ENCODE results near the gene NUP210. TPM values are rescaled to one million over a fixed set of nuclear protein-coding genes. Genes with fewer than 3 reads are reported as not detected.

NUP210 gene
- total RNA-seq, 4 donors from 2014 or later, result 1.7 to 3.6 (median 2.7) TPM

DNA sequence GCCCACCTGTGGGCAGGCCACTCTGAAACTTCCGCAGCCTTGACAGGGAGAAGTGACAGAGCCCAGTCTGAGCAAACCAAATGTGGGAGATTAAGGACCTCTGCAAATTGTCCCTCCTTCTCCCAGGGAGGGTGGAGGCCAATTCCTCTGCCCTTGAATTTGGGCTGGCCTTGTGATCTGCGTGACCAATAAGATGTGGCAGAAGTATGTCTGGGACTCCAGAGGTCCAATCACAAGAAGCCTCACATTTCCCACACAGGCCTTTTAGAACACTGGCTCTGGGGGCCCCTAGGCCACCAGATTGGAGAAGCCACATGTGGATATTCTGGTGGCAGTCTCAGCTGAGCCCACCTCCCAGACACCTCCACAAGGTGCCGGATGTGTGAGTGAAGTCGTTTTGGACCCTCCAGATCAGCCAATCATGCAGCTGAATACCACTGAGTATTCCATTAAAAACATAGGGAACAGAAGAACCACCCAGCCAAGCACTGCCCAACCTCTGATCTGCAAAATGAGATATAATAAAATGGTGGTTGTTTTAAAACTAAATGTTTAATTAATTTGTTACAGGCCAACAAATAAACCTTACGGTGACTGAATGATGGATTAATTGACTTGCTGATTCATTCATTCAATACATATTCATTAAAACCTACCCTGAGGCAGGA, 150.3 kb downstream of the NUP210 start:
- no peak overlapping the region for H3K4me3 ChIP-seq
- ATAC-seq (no peak), DNase-seq (no peak)
- no peaks in the 10 kb centered on the region for H3K36me3 ChIP-seq
- intact Hi-C loops (cut with DNase I; ENCODE audit: low total_unique reads), result no loop called here
- no peak for TF ChIP-seq POLR2A (IDR thresholded peaks at IDR 0.05)
- TF ChIP-seq, protein P1, sequence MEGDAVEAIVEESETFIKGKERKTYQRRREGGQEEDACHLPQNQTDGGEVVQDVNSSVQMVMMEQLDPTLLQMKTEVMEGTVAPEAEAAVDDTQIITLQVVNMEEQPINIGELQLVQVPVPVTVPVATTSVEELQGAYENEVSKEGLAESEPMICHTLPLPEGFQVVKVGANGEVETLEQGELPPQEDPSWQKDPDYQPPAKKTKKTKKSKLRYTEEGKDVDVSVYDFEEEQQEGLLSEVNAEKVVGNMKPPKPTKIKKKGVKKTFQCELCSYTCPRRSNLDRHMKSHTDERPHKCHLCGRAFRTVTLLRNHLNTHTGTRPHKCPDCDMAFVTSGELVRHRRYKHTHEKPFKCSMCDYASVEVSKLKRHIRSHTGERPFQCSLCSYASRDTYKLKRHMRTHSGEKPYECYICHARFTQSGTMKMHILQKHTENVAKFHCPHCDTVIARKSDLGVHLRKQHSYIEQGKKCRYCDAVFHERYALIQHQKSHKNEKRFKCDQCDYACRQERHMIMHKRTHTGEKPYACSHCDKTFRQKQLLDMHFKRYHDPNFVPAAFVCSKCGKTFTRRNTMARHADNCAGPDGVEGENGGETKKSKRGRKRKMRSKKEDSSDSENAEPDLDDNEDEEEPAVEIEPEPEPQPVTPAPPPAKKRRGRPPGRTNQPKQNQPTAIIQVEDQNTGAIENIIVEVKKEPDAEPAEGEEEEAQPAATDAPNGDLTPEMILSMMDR (IDR thresholded peaks at IDR 0.05 in 4 of 5, conservative IDR thresholded peaks at IDR 0.05 in 1 of 5), result no peak
- H3K4me1 ChIP-seq, result peaks cover 8 to 13% of the 10 kb centered on the region in 2 donors
- H3K27me3 ChIP-seq, result no peaks in the 10 kb centered on the region
- no peaks in the 10 kb centered on the region for H3K9me3 ChIP-seq
- in situ Hi-C loops (cut with MboI; ENCODE audit: low sequenced_read_pairs in 4 of 4), result no loop called here
- H3K27ac ChIP-seq, result no peak overlapping the region

DNA sequence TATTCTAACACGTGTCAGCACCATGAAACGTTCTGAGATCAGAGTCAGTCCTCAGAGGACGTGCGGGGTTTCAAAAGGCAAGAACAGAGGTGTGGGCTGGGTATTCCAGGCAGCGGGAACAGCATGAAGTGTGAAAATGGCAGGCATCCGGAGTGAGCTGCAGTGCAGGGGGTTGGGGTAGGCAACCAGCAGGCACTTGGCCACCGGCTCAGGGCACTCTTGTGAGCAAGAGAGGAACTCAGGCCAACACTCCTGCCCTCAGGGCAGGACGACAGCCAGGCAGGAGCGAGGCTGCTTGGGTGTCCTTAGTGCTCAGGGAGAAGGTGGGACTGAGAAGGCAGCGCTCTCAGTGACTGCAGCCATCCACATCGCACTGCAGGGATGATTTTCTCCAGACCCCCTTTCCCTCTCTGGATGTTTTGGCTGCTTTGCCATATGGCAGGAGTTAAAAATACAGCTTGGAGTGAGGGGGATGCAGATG, 151.1 kb downstream of the NUP210 start:
- no peak for TF ChIP-seq POLR2A (IDR thresholded peaks at IDR 0.05)
- TF ChIP-seq, protein P1 (IDR thresholded peaks at IDR 0.05 in 4 of 5, conservative IDR thresholded peaks at IDR 0.05 in 1 of 5), result no peak
- no peak for DNase-seq
- H3K9me3 ChIP-seq, result no peaks in the 10 kb centered on the region
- in situ Hi-C loops (cut with MboI; ENCODE audit: low sequenced_read_pairs in 4 of 4), result no loop called here
- H3K27me3 ChIP-seq, result no peaks in the 10 kb centered on the region
- no peak overlapping the region for H3K27ac ChIP-seq
- no peaks in the 10 kb centered on the region for H3K36me3 ChIP-seq
- ATAC-seq, result no peak
- no peak overlapping the region for H3K4me3 ChIP-seq
- H3K4me1 ChIP-seq, result peaks cover 6 to 13% of the 10 kb centered on the region in 2 donors
- intact Hi-C loops (cut with DNase I; ENCODE audit: low total_unique reads), result no loop called here

GRCh38 chr3:13268120-13268519, 152.0 kb downstream of the NUP210 start:
- intact Hi-C loops (cut with DNase I; ENCODE audit: low total_unique reads), result no loop called here
- no peak for DNase-seq
- Histone ChIP-seq H3K27me3 (no peaks in the 10 kb centered on the region), H3K9me3 (no peaks in the 10 kb centered on the region), H3K4me3 (no peak overlapping the region), H3K27ac (no peak overlapping the region), H3K36me3 (no peaks in the 10 kb centered on the region), H3K4me1 (peaks cover 11 to 20% of the 10 kb centered on the region in 2 donors)
- no peak for ATAC-seq
- in situ Hi-C loops (cut with MboI; ENCODE audit: low sequenced_read_pairs in 4 of 4), result no loop called here
- TF ChIP-seq, protein P1 (IDR thresholded peaks at IDR 0.05 in 4 of 5, conservative IDR thresholded peaks at IDR 0.05 in 1 of 5), result no peak
- TF ChIP-seq POLR2A (IDR thresholded peaks at IDR 0.05), result no peak

GRCh38 chr3:13266651-13267362, 153.3 kb downstream of the NUP210 start:
- H3K4me3 ChIP-seq, result no peak overlapping the region
- TF ChIP-seq, protein P1 (IDR thresholded peaks at IDR 0.05 in 4 of 5, conservative IDR thresholded peaks at IDR 0.05 in 1 of 5), result no peak
- no peak for TF ChIP-seq POLR2A (IDR thresholded peaks at IDR 0.05)
- H3K27me3 ChIP-seq, result no peaks in the 10 kb centered on the region
- peaks cover 11 to 21% of the 10 kb centered on the region in 2 donors for H3K4me1 ChIP-seq
- ATAC-seq (no peak), DNase-seq (no peak)
- H3K27ac ChIP-seq, result no peak overlapping the region
- intact Hi-C loops (cut with DNase I; ENCODE audit: low total_unique reads) (no loop called here), in situ Hi-C loops (cut with MboI; ENCODE audit: low sequenced_read_pairs in 4 of 4) (no loop called here)
- H3K9me3 ChIP-seq, result no peaks in the 10 kb centered on the region
- H3K36me3 ChIP-seq, result no peaks in the 10 kb centered on the region

Other genes starting within 250 kb of the NUP210 start
- gene HDAC11, start 60.0 kb upstream of the NUP210 start, total RNA-seq, result 10 to 100 TPM; 13.0 to 40.4 (median 15.8) TPM
- gene FBLN2, start 128.8 kb upstream of the NUP210 start, total RNA-seq, result 10 to 100 TPM; 28.9 to 45.7 (median 34.0) TPM